ENCODE measurements around the gene RNF145. TPM values are rescaled to one million over a fixed set of nuclear protein-coding genes. Genes with fewer than 3 reads are reported as not detected.
"Not testable (repeated sequence)": the region's sequence is repeated elsewhere in the genome, so short reads cannot be mapped to it uniquely, and the experiment has no call there.

The RNF145 gene
- polyA plus RNA-seq, 4 donors: 80.0 to 115 (median 102) TPM

- no peak for DNase-seq (ENCODE audit: low read depth in 4 of 4, low spot score in 3 of 4)
These were observed 86.2 kb downstream of the RNF145 start for GRCh38 chr5:159123189-159123588.

- no peak for DNase-seq (ENCODE audit: low read depth in 4 of 4, low spot score in 3 of 4)
These were observed 88.3 kb downstream of the RNF145 start for GRCh38 chr5:159121061-159121460.

GRCh38 chr5:159120446-159120845 lies 88.9 kb downstream of the RNF145 start:
- no peak for DNase-seq (ENCODE audit: low read depth in 4 of 4, low spot score in 3 of 4)

GRCh38 chr5:159119842-159120241 lies 89.5 kb downstream of the RNF145 start:
- DNase-seq (ENCODE audit: low read depth in 4 of 4, low spot score in 3 of 4): not testable (repeated sequence)

GRCh38 chr5:159118958-159119659 lies 90.2 kb downstream of the RNF145 start:
- not testable (repeated sequence) for DNase-seq (ENCODE audit: low read depth in 4 of 4, low spot score in 3 of 4)

GRCh38 chr5:159113405-159113804 lies 95.9 kb downstream of the RNF145 start:
- DNase-seq (ENCODE audit: low read depth in 4 of 4, low spot score in 3 of 4): no peak

GRCh38 chr5:159112436-159112835 lies 96.9 kb downstream of the RNF145 start:
- no peak for DNase-seq (ENCODE audit: low read depth in 4 of 4, low spot score in 3 of 4)

Other genes with a start within 250 kb of the RNF145 start
- gene EBF1, start 109.6 kb downstream of the RNF145 start, polyA plus RNA-seq (ENCODE audit: insufficient read length in 4 of 4): 10 to 100 TPM; 20.2 to 48.4 (median 23.7) TPM
- 10 to 100 TPM; 47.3 to 51.6 (median 49.7) TPM for gene UBLCP1, start 53.7 kb upstream of the RNF145 start, polyA plus RNA-seq (ENCODE audit: insufficient read length in 4 of 4)
- under 1 TPM in 1 of 4 donors, not detected in 3; 0.08 TPM for gene IL12B, start 120.9 kb upstream of the RNF145 start, polyA plus RNA-seq (ENCODE audit: insufficient read length in 4 of 4)